ENCODE measurements around the gene ANGPT4.
"Not testable (repeated sequence)": the region's sequence is repeated elsewhere in the genome, so short reads cannot be mapped to it uniquely, and the experiment has no call there.

Gene ANGPT4

GRCh38 chr20:871436-871835 is 44.7 kb downstream of the ANGPT4 start:
- no peak for DNase-seq

DNA sequence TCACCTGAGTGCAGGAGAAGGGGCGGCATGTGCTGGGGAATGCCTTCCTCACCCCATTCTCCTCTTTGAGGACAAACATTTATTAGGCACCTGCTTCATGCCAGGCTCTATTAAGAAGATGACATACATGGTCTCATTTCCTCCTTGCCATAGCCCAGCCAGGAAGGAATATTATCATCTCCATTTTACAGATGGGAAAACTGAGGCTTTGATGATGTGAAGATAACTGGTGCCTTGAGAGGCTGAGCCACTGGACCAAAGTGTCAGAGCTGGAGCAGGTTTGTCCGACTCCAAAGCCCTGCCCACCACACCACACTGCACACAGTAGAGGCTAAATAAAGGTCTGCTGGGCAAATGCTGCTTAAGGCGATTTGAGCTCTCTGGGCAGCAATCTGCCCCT is 45.4 kb downstream of the ANGPT4 start:
- DNase-seq, result no peak

DNA sequence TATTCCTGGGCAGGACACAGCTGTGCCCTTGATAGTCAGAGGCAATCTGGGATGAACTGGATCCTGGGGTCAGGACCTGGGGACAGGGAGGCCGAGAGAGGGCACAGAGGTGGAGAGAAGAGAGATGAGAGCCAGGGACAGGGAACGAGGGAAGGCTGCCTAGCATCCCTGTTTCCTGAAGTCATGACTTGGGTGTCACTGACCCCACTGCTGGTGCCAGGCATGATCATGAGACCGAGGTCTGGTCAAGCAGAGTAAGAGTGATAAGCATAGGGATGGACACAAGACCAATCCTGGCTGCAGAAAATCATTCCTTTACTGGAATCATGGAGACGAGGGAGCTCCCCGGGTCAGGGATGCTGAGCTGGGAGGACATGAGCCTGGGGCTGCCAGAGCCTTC is 46.5 kb downstream of the ANGPT4 start:
- DNase-seq, result no peak

DNA sequence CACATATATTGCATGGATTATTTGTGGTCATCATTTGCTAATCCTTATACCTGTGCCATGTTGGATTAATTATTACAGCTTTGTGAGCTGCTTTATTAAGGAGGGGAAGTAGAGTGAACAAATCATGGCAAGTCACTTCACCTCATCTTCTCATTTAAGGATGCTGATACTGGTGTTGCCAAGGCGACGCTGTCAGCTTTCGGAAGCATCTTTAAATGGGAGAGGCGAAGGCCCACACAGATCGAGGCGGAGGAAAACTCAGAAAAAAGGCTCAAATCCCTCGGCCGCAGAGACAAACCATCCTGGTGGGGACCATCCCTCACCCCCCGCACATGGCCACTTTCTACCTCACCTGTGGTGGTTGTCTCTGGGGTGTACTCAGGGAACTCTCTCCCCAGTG is 47.9 kb downstream of the ANGPT4 start:
- DNase-seq, result no peak

GRCh38 chr20:865440-865839 is 50.7 kb downstream of the ANGPT4 start:
- no peak for DNase-seq

DNA sequence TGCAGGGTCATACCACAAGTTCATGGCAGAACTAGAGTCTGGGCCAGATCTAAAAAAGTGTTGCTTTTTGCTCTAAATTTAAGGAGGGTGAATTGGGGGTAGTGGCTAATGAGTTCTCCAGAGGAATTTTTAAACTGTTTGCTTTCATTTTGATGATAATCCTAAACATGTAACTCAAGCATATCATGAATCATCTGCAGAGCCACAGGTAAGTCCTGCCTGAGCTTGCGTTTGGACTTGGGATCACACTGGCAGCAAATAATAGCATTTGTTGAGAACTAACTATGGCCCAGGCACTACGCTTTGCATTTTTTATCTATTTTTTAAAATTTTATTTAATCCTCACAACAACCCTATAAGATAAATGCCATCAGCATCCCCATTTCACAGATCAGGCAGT is 55.2 kb downstream of the ANGPT4 start:
- no peak for DNase-seq

- no peak for DNase-seq
Measured at GRCh38 chr20:859751-860231, 56.3 kb downstream of the ANGPT4 start.

- DNase-seq, result no peak
Measured at GRCh38 chr20:858011-858410, 58.1 kb downstream of the ANGPT4 start.

- DNase-seq, result peak; percentile 63
Measured at GRCh38 chr20:856361-856775, 59.8 kb downstream of the ANGPT4 start.

DNA sequence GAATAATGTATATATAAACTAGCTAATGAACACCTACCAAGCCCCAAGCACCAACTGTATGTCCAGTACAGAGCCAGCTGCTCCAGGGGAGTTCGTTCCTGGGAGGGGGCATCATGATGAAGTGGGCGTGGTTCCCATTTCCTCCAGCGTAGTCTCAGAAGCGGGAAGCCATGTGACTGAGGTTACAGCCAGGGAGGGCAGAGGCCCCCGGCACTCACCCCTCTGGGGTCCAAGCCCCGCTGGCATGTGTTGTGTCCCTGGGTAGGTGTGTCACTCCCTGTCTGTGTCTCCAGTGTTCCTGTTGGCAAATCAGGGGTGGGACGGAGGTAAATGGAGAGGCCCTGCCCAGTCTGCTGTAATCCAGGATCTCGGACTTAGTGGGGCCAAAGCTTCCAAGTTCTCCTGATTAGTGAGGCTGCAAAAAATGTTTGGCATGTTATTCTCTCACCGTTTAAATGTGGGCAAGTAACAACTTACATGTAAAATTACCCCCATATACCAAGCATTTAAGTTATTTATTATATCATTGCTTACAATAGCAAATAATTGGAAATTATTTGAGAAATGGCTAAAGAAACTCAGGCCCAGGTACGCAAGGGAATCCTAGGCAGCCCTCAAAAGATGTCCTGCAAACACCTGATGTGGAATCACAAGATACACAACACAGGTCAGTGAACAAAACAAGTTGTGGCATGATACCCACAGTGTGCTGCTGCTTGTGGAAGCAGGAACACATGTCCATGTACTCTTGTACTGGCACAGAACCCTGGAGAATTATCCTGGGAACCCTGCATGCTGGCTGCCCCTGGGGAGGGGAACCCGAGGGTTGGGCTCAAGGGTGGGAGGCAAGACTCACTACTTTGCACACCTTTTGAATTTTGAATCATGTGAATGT is 60.4 kb downstream of the ANGPT4 start:
- no peak for DNase-seq

DNA sequence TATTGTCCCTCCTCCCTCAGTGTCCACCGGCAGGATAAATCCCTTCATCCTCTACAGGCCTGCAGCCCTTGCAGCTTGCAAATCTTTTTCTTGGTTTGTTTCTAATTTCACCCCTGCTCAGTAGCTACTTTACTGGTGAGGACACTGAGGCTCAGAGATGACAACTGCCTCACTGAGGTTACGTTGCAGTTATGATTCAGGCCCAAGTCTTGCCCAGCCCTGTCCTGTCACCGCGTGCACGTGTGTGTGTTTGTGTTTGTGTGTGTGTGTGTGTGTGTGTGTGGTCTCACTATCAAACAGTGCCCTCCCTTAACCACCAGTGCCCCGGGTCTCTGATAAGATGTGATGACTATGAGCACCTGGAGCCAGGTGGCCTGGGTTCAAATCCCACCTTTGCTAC is 61.5 kb downstream of the ANGPT4 start:
- no peak for DNase-seq

- no peak for DNase-seq
Measured at GRCh38 chr20:853406-853996, 62.6 kb downstream of the ANGPT4 start.

GRCh38 chr20:848731-849130 is 67.4 kb downstream of the ANGPT4 start:
- not testable (repeated sequence) for DNase-seq

- no peak for DNase-seq
Measured at GRCh38 chr20:848193-848592, 67.9 kb downstream of the ANGPT4 start.

DNA sequence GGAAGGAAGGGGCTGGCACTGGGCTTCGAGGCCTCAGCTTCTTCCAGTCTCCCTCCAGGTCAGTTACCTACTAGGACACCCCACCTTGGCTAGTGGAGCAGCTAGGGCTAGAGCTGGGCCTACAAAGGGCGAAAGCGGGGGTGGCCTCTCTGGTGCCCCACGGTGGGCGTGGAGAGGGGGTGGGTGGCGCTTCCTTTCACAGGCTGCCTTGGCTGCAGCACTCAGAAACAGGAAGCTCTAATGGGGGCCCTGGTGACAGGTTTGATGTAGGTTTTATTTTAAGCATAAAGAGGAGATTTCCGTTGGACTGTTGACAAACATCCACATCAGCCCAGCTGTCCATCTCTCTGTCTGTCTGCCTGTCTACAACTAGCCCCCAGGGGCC is 69.2 kb downstream of the ANGPT4 start:
- DNase-seq, result peak; percentile 51

DNA sequence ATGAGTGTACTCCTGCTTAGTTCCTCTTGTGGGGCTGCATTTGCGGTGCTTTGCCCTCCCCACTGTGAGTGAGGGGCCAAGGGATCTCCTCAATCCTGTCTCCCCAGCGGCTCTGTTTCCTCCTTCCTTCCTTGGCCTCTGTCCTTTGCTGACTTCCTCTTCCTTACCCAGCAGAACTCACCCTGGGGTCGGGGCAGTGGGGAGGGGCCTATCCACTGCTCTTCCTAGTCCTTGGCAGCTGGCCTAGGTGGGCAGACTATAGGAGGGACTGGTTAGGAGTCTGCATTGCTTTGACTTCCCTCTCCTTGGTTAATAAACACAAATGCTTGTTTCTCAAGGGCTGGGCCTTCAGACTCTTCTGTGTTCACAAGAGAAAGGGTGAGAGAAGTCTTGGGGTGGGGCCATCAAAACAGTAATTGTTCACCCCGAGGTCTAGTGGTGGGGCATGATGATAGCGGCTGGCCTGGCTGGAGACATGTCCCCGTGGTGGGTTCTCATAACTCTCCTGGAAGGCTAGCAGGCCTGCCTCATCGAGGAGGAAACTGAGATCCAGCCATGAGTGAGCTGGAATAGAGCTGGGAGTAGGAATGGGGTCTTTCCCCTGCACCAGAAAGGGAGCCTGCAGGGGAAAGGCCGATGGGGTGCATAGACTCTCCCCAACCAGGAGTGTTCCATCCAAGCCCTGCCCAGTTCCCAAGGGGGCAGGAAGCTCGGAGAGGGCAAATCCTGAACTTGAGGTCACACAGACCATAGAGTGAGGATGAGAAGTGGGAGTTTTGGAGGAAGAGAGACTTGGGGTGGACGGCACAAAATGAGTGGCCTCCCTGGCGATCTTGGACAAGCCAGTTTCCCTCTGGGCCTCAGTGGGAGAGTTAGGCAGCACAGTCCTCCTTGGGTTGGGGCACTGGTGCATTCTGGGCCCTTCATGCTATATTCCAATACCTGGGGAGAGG is 69.9 kb downstream of the ANGPT4 start:
- DNase-seq, result no peak

DNA sequence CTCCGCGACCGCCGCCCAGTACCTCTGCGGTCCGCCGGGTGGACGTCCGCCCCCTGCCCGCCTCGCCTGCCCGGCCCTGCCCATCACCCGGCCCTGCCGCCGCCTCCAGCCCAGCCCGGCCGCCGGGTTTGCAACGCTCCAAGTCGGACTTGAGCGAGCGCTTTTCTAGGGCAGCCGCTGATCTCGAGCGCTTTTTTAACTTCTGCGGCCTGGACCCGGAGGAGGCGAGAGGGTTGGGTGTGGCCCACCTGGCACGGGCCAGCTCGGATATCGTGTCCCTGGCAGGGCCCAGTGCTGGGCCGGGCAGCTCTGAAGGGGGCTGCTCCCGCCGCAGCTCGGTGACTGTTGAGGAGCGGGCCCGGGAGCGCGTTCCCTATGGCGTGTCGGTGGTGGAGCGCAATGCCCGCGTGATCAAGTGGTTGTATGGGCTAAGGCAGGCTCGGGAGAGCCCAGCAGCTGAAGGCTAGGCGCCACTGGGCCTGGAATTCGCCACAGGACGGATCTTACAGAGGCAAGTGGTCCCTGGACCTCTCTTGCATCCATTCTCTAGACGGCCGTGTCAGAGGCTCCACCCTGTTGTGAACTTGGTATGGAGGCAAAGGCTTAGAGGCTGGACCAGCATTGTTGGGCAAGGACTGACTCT is 70.8 kb downstream of the ANGPT4 start:
- no peak for DNase-seq

DNA sequence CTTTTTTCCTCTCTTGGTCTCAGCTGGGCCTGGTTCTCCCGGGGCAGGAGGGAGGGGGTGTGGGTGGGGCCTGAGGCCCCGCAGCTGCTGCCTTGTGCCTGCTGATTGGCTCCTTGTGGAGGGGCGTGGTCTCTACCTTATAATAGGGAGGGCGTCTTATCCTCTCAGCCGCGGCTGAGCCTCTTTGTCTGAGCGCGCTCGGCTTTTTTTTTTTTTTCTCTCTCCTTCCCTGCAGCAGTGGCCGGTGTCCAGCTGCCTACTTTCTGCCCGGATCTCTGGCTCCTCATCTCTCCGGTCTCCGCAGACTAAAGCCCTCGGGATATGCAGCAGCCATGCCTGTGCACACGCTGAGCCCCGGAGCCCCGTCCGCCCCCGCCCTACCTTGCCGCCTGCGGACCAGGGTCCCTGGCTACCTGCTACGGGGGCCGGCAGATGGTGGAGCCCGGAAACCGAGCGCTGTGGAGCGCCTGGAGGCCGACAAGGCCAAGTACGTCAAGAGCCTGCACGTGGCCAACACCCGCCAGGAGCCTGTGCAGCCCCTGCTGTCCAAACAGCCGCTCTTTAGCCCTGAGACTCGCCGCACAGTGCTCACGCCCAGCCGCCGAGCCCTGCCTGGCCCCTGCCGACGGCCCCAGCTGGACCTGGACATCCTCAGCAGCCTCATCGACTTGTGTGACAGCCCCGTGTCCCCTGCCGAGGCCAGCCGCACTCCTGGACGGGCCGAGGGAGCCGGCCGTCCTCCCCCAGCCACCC is 71.5 kb downstream of the ANGPT4 start:
- DNase-seq, result peak; percentile 91

- no peak for DNase-seq
Measured at GRCh38 chr20:843912-844311, 72.2 kb downstream of the ANGPT4 start.

DNA sequence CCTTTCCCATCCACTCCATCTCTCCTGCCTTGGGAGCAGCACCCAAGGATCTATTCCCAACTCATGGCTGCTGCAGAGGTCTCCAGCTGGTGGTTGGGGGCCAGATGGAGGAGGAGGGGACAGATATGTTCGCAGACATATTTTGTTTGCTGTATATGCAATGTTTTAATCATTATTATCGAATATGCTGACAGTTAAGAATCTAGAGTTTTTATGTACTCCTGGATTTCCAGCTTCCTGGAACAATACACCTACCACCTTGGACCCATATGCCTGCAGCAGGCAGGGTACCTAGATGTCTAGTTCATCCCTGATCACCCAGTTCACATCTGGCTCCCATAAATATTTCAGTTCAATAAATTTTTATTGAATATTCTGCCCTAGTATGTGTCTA is 73.6 kb downstream of the ANGPT4 start:
- no peak for DNase-seq

DNA sequence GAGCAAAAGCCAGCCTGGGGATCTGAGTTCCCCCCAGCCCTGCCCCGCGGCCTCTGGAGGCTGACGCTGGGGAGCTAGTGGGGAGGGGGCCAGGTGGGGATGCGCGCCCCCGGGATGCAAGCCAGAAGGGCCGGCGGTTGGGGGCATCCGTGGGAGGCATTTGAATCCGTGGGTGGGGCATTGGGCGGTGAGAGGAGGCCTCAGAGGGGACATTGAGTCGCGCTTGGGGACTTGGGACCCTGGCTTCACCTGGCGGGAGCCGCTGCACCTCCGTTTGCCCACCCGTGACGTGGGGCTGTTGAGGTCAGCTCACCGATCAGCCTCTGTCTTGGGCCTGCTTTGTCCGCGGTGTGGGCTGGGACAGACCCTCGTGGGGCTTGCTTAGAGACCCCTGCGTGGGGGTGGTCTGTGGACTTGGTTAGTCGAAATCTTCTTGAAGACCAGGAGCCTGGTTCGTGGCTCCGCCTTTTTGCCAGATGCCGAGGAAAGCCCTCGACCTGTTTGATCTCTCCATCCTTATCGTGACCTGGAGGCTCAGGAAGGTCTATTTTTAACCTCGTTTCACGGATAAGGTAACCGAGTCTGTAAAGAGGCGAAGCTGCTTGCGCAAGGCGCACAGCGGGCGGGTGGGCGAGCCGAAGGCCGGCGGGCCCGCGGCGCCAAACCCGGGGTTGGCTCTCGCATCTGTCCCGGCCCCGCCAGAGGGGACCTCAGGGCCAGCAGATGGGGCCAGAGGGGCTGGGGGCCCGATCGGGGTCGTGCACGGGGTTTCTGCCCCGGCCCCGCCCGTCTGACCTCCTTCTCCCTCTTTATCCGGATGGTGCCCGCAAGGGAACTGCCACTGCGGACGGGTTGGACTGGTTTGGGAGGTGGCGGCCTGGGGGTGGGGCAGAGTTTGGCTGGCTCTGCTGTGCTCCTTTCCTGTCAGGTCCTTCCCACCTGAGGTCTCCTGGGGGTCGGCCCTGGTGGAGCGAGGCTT is 74.3 kb downstream of the ANGPT4 start:
- no peak for DNase-seq

Measured in activated CD4-positive, alpha-beta T cell treated with anti-CD3 and anti-CD28 coated beads for 48 hours (primary cell).